GM19193 (cell line): ENCODE data around the gene REEP5.

Experiments
- POLR2A ChIP-seq: IDR thresholded peaks from 4 replicates; pipeline ENCODE4 v1.6.1; 2011; ENCODE audit not compliant: insufficient read depth, insufficient read length; ENCODE audit errors: extremely low read depth

The REEP5 gene

DNA sequence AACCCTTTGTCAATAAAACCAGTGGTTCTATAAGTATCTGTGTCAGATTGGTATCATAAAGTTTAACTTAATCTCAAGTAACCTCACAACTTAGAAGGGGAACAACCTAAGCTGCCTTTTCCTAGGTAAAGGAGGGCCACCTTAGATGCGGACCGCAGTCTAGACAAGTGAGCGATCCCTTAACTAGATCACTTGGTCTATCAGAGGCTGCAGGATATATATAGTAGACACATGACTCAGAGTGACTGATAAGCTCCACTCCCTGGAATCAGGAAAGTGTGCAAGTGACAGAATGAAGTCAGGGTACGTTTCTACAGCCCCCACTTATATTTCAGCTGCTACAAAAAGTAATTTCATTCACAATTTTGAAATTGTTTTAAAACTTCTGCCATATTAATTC is 7.4 kb downstream of the REEP5 start:
- no peak for TF ChIP-seq POLR2A

GRCh38 chr5:112910529-112910928 is 11.5 kb downstream of the REEP5 start:
- TF ChIP-seq POLR2A: no peak

GRCh38 chr5:112908854-112909253 is 13.2 kb downstream of the REEP5 start:
- no peak for TF ChIP-seq POLR2A

- TF ChIP-seq POLR2A: no peak
Observed at GRCh38 chr5:112907166-112907631, 14.8 kb downstream of the REEP5 start.

DNA sequence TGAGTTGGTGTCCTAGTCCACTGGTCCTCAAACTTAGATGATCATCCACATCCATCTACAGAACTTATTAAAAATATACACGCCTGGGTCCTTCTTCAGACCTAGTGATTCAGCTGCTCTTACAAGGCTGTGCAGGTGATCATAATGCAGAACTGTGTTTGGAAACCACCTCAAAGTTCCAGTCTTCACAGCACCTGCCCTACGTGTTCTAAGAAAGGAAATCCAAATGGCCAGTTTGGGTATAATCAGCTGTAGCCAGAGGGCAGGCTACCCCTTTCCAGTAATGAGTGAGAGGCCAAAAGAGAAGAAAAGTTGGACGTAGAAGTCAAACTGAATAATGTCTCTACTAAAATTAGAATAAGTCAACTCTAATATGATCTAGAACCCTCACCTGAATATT is 15.4 kb downstream of the REEP5 start:
- TF ChIP-seq POLR2A: no peak

DNA sequence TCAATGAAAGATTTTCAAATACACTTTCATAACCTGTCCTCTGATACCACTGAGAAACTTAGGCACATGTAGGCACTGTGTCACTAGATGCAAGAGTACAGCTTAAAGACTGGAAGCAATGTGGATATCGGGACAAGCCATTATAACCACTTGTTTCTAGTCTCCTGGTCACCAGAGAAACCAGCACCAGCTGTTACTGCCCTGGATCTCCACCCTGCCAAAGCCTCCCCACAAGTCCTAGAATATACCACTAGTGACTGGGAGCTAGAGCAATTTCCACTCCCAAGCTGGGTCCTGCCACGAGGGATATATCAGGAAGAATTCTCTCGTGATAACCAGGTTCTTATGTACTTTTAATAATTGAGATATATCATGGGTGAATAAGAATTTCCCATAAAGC is 19.5 kb downstream of the REEP5 start:
- no peak for TF ChIP-seq POLR2A

- TF ChIP-seq POLR2A: no peak
Observed at GRCh38 chr5:112895682-112896081, 26.3 kb downstream of the REEP5 start.

GRCh38 chr5:112892776-112893175 is 29.3 kb downstream of the REEP5 start:
- TF ChIP-seq POLR2A: no peak

DNA sequence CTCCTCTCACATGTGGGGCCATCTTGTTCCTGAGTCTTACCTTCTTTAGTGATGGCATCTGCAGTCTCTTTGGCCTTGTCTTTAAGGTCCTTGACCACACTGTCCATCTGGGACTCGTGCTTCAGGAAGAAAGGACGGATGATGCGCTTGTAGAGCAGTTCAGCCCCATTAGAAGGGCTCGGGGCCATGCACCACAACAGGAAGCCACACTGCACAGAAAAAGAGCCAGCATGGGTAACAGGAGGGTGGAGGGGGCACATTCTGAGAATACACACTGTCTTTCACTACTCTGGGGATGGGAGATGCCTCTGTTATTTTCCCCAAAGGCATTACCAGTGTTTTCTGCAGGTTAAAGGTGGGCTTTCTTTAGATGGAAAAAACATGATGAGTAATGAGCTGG is 35.1 kb downstream of the REEP5 start:
- no peak for TF ChIP-seq POLR2A

GRCh38 chr5:112885001-112885400 is 37.0 kb downstream of the REEP5 start:
- no peak for TF ChIP-seq POLR2A

DNA sequence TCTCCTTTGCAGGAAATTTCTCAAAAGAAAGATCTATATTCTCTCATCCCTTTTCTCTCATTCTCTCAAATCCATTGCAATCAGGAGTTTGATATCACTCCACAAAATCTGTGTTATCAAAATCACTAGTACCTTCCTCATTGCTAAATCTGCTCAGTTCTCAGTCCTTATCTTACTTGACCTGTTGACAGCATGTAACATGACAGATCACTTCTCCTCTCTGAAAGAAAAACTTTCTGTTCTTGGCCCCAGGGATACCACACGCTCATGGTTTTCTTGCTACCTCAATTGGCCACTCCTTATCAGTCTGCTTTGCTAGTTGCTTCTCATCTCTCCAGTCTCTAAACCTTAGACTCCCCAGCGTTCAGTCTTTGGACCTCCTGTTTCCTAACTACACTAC is 38.8 kb downstream of the REEP5 start:
- no peak for TF ChIP-seq POLR2A

GRCh38 chr5:112880219-112880964 is 41.6 kb downstream of the REEP5 start:
- TF ChIP-seq POLR2A: no peak

DNA sequence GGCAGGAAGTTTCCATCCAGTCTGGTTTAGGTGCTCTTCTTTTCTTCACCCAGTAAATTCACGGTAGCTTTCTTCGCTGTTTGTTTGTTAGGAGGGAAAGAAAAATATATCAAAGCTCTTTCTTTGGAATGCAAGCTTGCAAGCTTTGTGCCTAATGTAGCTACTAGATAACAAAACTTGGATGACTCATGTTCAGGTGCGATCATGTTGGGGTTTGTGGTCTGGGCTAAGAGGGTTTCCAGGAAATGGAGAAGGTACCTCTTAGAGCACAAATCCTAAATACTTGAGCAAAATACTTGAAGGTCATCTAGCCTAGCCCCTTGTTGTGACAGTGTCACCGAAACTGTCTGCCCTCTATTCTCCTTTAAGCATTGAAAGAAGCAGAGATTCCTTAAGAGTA is 43.3 kb downstream of the REEP5 start:
- TF ChIP-seq POLR2A: no peak

GRCh38 chr5:112878101-112878500 is 43.9 kb downstream of the REEP5 start:
- TF ChIP-seq POLR2A: no peak

DNA sequence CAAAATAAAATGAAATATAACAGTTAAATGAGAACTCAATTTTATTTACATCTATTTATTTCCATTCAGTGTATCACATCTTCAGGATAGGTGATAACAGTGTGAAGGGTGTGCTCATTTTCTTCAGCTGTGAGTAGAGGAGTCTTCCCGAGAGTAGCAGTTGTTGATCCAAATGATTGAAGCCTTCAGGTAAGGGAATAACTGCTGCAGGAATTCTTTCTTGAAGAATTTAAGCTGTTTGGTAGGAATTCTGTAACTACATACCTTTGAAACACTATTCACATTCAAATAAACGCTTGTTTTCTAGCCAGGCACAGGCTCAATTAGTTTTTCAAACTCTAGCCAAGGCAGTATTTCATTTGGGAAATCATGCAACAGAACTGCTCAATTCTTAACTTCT is 45.7 kb downstream of the REEP5 start:
- no peak for TF ChIP-seq POLR2A

DNA sequence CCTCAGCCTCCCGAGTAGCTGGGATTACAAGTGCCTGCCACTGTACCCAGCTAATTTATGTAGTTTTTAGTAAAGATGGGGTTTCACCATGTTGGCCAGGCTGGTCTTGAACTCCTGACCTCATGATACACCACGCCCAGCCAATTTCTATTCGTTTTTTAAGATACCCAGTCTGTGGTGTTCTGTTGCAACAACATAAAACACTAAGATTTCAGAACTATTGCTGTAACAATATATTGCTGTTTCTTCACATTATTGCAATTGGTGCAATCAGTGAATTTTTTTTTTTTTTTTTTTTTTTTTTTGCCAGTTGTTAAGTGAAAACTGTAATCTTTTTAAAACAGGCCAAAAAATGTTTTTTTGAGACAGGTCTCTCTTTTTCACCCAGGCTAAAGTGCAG is 51.1 kb downstream of the REEP5 start:
- TF ChIP-seq POLR2A: no peak

DNA sequence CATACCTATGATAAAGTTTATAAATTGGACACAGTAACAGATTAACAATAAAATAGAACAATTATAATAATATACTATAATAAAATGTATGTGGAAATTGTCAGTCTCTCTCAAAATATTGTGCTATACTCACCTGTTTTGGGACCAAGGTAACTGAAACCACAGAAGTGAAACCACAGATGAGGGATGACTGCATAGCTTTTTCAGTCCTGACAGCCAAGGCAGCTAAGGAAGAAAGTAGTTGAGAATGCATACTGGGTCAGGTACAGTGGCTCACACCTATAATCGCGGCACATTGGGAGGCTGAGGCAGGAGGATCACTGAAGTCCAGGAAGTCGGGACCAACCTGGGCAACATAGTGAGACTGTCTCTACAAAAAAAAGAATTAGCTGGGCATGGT is 52.1 kb downstream of the REEP5 start:
- TF ChIP-seq POLR2A: no peak
